Measurements from ENCODE around the gene PID1. TPM values are rescaled to one million over a fixed set of nuclear protein-coding genes. Genes with fewer than 3 reads are reported as not detected.

PID1 gene
- total RNA-seq, 1 donor from 2014 or later, result not detected

GRCh38 chr2:229170916-229171315 is 100.2 kb downstream of the PID1 start:
- peaks cover 23% of the 10 kb centered on the region for H3K9me3 Mint-ChIP-seq (ENCODE audit: unreplicated experiment)
- no peak for TF ChIP-seq CTCF (IDR thresholded peaks at IDR 0.05)
- no peak for DNase-seq (ENCODE audit: extremely low spot score, unreplicated experiment)
- H3K36me3 Mint-ChIP-seq (ENCODE audit: unreplicated experiment), result no peaks in the 10 kb centered on the region
- H3K4me3 Mint-ChIP-seq (ENCODE audit: unreplicated experiment), result no peak overlapping the region
- no peaks in the 10 kb centered on the region for H3K4me1 Mint-ChIP-seq (ENCODE audit: unreplicated experiment)
- no peaks in the 10 kb centered on the region for H3K27me3 Mint-ChIP-seq (ENCODE audit: unreplicated experiment)
- no peak overlapping the region for H3K27ac Mint-ChIP-seq (ENCODE audit: unreplicated experiment)

GRCh38 chr2:229170171-229170570 is 100.9 kb downstream of the PID1 start:
- peaks cover 18% of the 10 kb centered on the region for H3K9me3 Mint-ChIP-seq (ENCODE audit: unreplicated experiment)
- TF ChIP-seq CTCF (IDR thresholded peaks at IDR 0.05), result no peak
- no peak overlapping the region for H3K27ac Mint-ChIP-seq (ENCODE audit: unreplicated experiment)
- no peak for DNase-seq (ENCODE audit: extremely low spot score, unreplicated experiment)
- H3K27me3 Mint-ChIP-seq (ENCODE audit: unreplicated experiment), result no peaks in the 10 kb centered on the region
- no peak overlapping the region for H3K4me3 Mint-ChIP-seq (ENCODE audit: unreplicated experiment)
- no peaks in the 10 kb centered on the region for H3K36me3 Mint-ChIP-seq (ENCODE audit: unreplicated experiment)
- H3K4me1 Mint-ChIP-seq (ENCODE audit: unreplicated experiment), result no peaks in the 10 kb centered on the region

- H3K4me3 Mint-ChIP-seq (ENCODE audit: unreplicated experiment), result no peak overlapping the region
- DNase-seq (ENCODE audit: extremely low spot score, unreplicated experiment), result no peak
- no peaks in the 10 kb centered on the region for H3K4me1 Mint-ChIP-seq (ENCODE audit: unreplicated experiment)
- no peaks in the 10 kb centered on the region for H3K36me3 Mint-ChIP-seq (ENCODE audit: unreplicated experiment)
- no peaks in the 10 kb centered on the region for H3K27me3 Mint-ChIP-seq (ENCODE audit: unreplicated experiment)
- no peak overlapping the region for H3K27ac Mint-ChIP-seq (ENCODE audit: unreplicated experiment)
- H3K9me3 Mint-ChIP-seq (ENCODE audit: unreplicated experiment), result peaks cover 20% of the 10 kb centered on the region
- no peak for TF ChIP-seq CTCF (IDR thresholded peaks at IDR 0.05)
These were observed 101.3 kb downstream of the PID1 start for GRCh38 chr2:229169751-229170150.

GRCh38 chr2:229164545-229165249 is 106.4 kb downstream of the PID1 start:
- Mint-ChIP-seq H3K27ac (ENCODE audit: unreplicated experiment) (no peak overlapping the region), H3K36me3 (ENCODE audit: unreplicated experiment) (no peaks in the 10 kb centered on the region), H3K9me3 (ENCODE audit: unreplicated experiment) (peaks cover 18% of the 10 kb centered on the region), H3K27me3 (ENCODE audit: unreplicated experiment) (no peaks in the 10 kb centered on the region), H3K4me3 (ENCODE audit: unreplicated experiment) (no peak overlapping the region), H3K4me1 (ENCODE audit: unreplicated experiment) (no peaks in the 10 kb centered on the region)
- no peak for DNase-seq (ENCODE audit: extremely low spot score, unreplicated experiment)
- TF ChIP-seq CTCF (IDR thresholded peaks at IDR 0.05), result no peak

- no peaks in the 10 kb centered on the region for H3K36me3 Mint-ChIP-seq (ENCODE audit: unreplicated experiment)
These were observed 107.2 kb downstream of the PID1 start for GRCh38 chr2:229163893-229164292.

More at GRCh38 chr2:229163893-229164292, 107.2 kb downstream of the PID1 start:
- no peak overlapping the region for H3K27ac Mint-ChIP-seq (ENCODE audit: unreplicated experiment)
- peaks cover 17% of the 10 kb centered on the region for H3K9me3 Mint-ChIP-seq (ENCODE audit: unreplicated experiment)
- TF ChIP-seq CTCF (IDR thresholded peaks at IDR 0.05), result no peak
- H3K4me3 Mint-ChIP-seq (ENCODE audit: unreplicated experiment), result no peak overlapping the region
- no peak for DNase-seq (ENCODE audit: extremely low spot score, unreplicated experiment)
- H3K4me1 Mint-ChIP-seq (ENCODE audit: unreplicated experiment), result no peaks in the 10 kb centered on the region
- no peaks in the 10 kb centered on the region for H3K27me3 Mint-ChIP-seq (ENCODE audit: unreplicated experiment)
